Measurements from ENCODE around the gene RASD1.

DNA sequence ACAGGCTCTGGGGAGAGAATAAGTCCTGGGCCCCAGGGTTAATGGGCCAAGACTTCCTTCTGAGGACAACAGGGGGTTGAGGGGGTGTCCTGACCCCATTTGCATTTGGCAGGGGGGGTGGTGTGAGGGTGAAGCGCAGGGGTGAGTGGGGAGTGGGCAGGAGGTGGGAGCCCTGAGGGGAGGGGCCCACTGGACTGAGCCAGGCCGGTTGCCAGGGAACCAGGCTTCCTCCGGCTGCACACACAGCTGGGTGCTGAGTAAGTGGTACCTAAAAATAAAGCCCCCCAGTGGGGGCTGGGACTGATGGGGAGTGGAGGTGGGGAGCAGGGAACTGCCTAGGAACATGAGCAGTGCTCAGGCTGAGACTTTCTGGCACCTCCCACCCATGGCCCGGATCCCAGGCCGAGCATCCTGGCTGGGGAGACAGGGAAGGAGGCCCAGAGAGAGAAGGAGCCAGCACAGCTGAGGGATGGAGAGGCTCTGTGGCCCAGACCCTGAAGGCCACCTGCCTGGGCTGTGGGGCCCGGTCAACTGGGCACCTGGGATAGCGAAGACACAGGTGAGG, 7.5 kb upstream of the RASD1 start:
- no peak for TF ChIP-seq POLR2A (IDR thresholded peaks at IDR 0.05)
- TF ChIP-seq, protein P1, sequence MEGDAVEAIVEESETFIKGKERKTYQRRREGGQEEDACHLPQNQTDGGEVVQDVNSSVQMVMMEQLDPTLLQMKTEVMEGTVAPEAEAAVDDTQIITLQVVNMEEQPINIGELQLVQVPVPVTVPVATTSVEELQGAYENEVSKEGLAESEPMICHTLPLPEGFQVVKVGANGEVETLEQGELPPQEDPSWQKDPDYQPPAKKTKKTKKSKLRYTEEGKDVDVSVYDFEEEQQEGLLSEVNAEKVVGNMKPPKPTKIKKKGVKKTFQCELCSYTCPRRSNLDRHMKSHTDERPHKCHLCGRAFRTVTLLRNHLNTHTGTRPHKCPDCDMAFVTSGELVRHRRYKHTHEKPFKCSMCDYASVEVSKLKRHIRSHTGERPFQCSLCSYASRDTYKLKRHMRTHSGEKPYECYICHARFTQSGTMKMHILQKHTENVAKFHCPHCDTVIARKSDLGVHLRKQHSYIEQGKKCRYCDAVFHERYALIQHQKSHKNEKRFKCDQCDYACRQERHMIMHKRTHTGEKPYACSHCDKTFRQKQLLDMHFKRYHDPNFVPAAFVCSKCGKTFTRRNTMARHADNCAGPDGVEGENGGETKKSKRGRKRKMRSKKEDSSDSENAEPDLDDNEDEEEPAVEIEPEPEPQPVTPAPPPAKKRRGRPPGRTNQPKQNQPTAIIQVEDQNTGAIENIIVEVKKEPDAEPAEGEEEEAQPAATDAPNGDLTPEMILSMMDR (IDR thresholded peaks at IDR 0.05): no peak

Data from lower leg skin (tissue), 3 donors.